HepG2 (cell line): ENCODE data around the gene IL11RA. TPM values are rescaled to one million over a fixed set of nuclear protein-coding genes. Genes with fewer than 3 reads are reported as not detected.

Source experiments
- ATF5 ChIP-seq: sonication (generic); formaldehyde crosslinking; IDR thresholded peaks from 2 replicates; pipeline ENCODE4 v1.4.0; 2020; ENCODE audit warnings: mild to moderate bottlenecking, low read depth, missing genetic modification reagents
- BCL3 ChIP-seq: sonication (generic); formaldehyde crosslinking; IDR thresholded peaks from 2 replicates; pipeline ENCODE4 v1.5.1; 2020; ENCODE audit warnings: mild to moderate bottlenecking, missing genetic modification reagents, moderate library complexity
- DMAP1 ChIP-seq: IDR thresholded peaks from 2 replicates; pipeline ENCODE4 v1.6.1; 2016
- DRAP1 ChIP-seq: IDR thresholded peaks from 2 replicates; pipeline ENCODE4 v1.6.1; 2016; ENCODE audit warnings: missing genetic modification reagents, missing compliant biosample characterization
- ELK4 ChIP-seq: sonication (generic); formaldehyde crosslinking; IDR thresholded peaks from 2 replicates; pipeline ENCODE4 v1.9.0; 2021; ENCODE audit warnings: missing genetic modification reagents, borderline replicate concordance
- EZH2 ChIP-seq: conservative IDR thresholded peaks from 2 replicates; pipeline ENCODE4 v1.6.1; 2012; ENCODE audit warnings: mild to moderate bottlenecking, low read depth, low read length, moderate library complexity
- FOXO4 ChIP-seq: sonication (generic); formaldehyde crosslinking; conservative IDR thresholded peaks from 2 replicates; pipeline ENCODE4 v1.8.1; 2023; ENCODE audit warnings: missing genetic modification reagents
- HDAC1 ChIP-seq: sonication (generic); formaldehyde crosslinking; IDR thresholded peaks from 2 replicates; pipeline ENCODE4 v1.5.1; 2020; ENCODE audit warnings: mild to moderate bottlenecking, missing genetic modification reagents
- IRF2 ChIP-seq: IDR thresholded peaks from 2 replicates; pipeline ENCODE4 v1.6.1; 2018; ENCODE audit warnings: missing genetic modification reagents, missing compliant biosample characterization
- MYNN ChIP-seq: sonication (generic); formaldehyde crosslinking; IDR thresholded peaks from 2 replicates; pipeline ENCODE4 v1.4.0; 2020; ENCODE audit warnings: mild to moderate bottlenecking, low read depth, missing genetic modification reagents
- PRPF4 ChIP-seq: fragments of 200-400 bp; formaldehyde crosslinking; IDR thresholded peaks from 2 replicates; pipeline ENCODE4 v1.6.1; 2016; ENCODE audit warnings: low read length, low read depth; ENCODE audit not compliant: poor library complexity, severe bottlenecking
- SAP130 ChIP-seq: IDR thresholded peaks from 2 replicates; pipeline ENCODE4 v1.6.1; 2016; ENCODE audit warnings: low read depth
- SRF ChIP-seq: IDR thresholded peaks from 2 replicates; pipeline ENCODE4 v1.6.1; 2011; ENCODE audit warnings: mild to moderate bottlenecking, low read depth, low read length, moderate library complexity
- TEAD3 ChIP-seq: optimal IDR thresholded peaks from 2 replicates; pipeline ENCODE3; 2016; ENCODE audit warnings: borderline replicate concordance
- TIGD3 ChIP-seq: sonication (generic); formaldehyde crosslinking; IDR thresholded peaks from 2 replicates; pipeline ENCODE4 v1.5.1; 2020; ENCODE audit warnings: mild to moderate bottlenecking, missing genetic modification reagents, borderline replicate concordance
- WIZ ChIP-seq: sonication (generic); formaldehyde crosslinking; IDR thresholded peaks from 2 replicates; pipeline ENCODE4 v1.5.1; 2020; ENCODE audit warnings: mild to moderate bottlenecking, missing genetic modification reagents
- YY1 ChIP-seq: IDR thresholded peaks from 2 replicates; pipeline ENCODE4 v1.6.1; 2011; ENCODE audit warnings: low read length, low read depth, moderate library complexity, mild to moderate bottlenecking; ENCODE audit not compliant: insufficient read depth, insufficient replicate concordance
- ZNF333 ChIP-seq: sonication (generic); formaldehyde crosslinking; IDR thresholded peaks from 2 replicates; pipeline ENCODE4 v1.4.0; 2020; ENCODE audit warnings: mild to moderate bottlenecking, missing genetic modification reagents, borderline replicate concordance
- ZNF441 ChIP-seq: sonication (generic); formaldehyde crosslinking; IDR thresholded peaks from 2 replicates; pipeline ENCODE4 v1.7.0; 2021; ENCODE audit warnings: missing genetic modification reagents, borderline replicate concordance
- ZNF567 ChIP-seq: sonication (generic); formaldehyde crosslinking; IDR thresholded peaks from 2 replicates; pipeline ENCODE4 v1.8.1; 2023; ENCODE audit warnings: mild to moderate bottlenecking, missing genetic modification reagents, borderline replicate concordance
- ZNF75D ChIP-seq: sonication (generic); formaldehyde crosslinking; IDR thresholded peaks from 2 replicates; pipeline ENCODE4 v1.8.1; 2023; ENCODE audit warnings: missing genetic modification reagents, mild to moderate bottlenecking, borderline replicate concordance
- ZNF781 ChIP-seq: sonication (generic); formaldehyde crosslinking; IDR thresholded peaks from 2 replicates; pipeline ENCODE4 v1.5.1; 2020; ENCODE audit warnings: borderline replicate concordance, mild to moderate bottlenecking, missing genetic modification reagents; ENCODE audit errors: not compliant biosample characterization
- ZZZ3 ChIP-seq: sonication (generic); formaldehyde crosslinking; IDR thresholded peaks from 2 replicates; pipeline ENCODE4 v1.4.0; 2020; ENCODE audit warnings: missing genetic modification reagents, mild to moderate bottlenecking, borderline replicate concordance
- polyA plus RNA-seq, 8 experiments: library from polyadenylated mRNA; depleted of rRNA in 3 of 8; stranded (reverse) in 7 of 8; unstranded in 1 of 8; fragments of >200 nt; fragmentation: Illumina TruSeq in 4 of 8; extraction: Trizol in 4 of 8; gene quantifications; 2 replicates each; pipeline versions ENCODE4 v1.2.1 to v1.2.3, GENCODE V29; 2011 to 2016; ENCODE audit warnings: low read depth in 4 of 8, missing spikeins in 1 of 8, mixed read lengths in 1 of 8; ENCODE audit not compliant: insufficient read depth in 1 of 8
- total RNA-seq, 5 experiments: library from RNA; depleted of rRNA; stranded (reverse); fragments of >200 nt; fragmentation: Illumina TruSeq; extraction: Trizol; gene quantifications; 2 replicates each; pipeline ENCODE4 v1.2.3, GENCODE V29; 2016; ENCODE audit warnings: low read depth in 1 of 5

IL11RA gene
- total and polyA plus RNA-seq, 2 of the 13 experiments (the other 11 are each of a cell fraction or from before 2014, with no cell fraction given) = 2.0 to 4.2 TPM

- no peak for TF ChIP-seq MYNN (CRISPR knock-in tag)
- no peak for TF ChIP-seq ZNF781 (CRISPR knock-in tag)
- no peak for TF ChIP-seq YY1
- peak; percentile 65; the same call in 1 of the 2 replicates for TF ChIP-seq WIZ (CRISPR knock-in tag)
- no peak for TF ChIP-seq SRF
- no peak; the same call in 1 of the 2 replicates for TF ChIP-seq TIGD3 (CRISPR knock-in tag)
- peak; percentile 54 for TF ChIP-seq IRF2 (CRISPR knock-in tag)
- peak; percentile 91 for TF ChIP-seq HDAC1
- no peak for TF ChIP-seq ELK4 (CRISPR knock-in tag)
- TF ChIP-seq ZNF567 (CRISPR knock-in tag) = no peak
- no peak for TF ChIP-seq EZH2
- no peak; the same call in 1 of the 2 replicates for TF ChIP-seq ZNF441
- TF ChIP-seq SAP130 = peak; percentile 84
- TF ChIP-seq TEAD3 (CRISPR knock-in tag) = peak; percentile 23
- TF ChIP-seq BCL3 = peak; percentile 92
- no peak for TF ChIP-seq ATF5 (CRISPR knock-in tag)
- peak; percentile 68 for TF ChIP-seq DMAP1
- TF ChIP-seq ZNF75D (CRISPR knock-in tag) = no peak; the same call in 1 of the 2 replicates
- TF ChIP-seq ZNF333 (CRISPR knock-in tag) = no peak
- no peak for TF ChIP-seq FOXO4
- TF ChIP-seq DRAP1 = peak; percentile 77
- no peak for TF ChIP-seq PRPF4
- TF ChIP-seq ZZZ3 (CRISPR knock-in tag) = no peak; the same call in 1 of the 2 replicates
These were observed 14.4 kb upstream of the IL11RA start, which contains the start of gene SIGMAR1 (continued) for GRCh38 chr9:34637356-34638137.
